A549 (cell line): ENCODE measurements around the gene AAMP. TPM values are rescaled to one million over a fixed set of nuclear protein-coding genes. Genes with fewer than 3 reads are reported as not detected.

ENCODE experiments used
- ATAC-seq, 2 experiments: fragments of 200-7000 bp in 1 of 2; fragments of >200 bp in 1 of 2; cut with Nextera tagmentation in 1 of 2; cut with Tn5 transposase in 1 of 2; 3 replicates each; pipeline versions ENCODE4 v1.8.0 to v1.9.1; 2018 to 2020; ENCODE audit warnings: mild to moderate bottlenecking in 1 of 2, moderate library complexity in 1 of 2
- CTCF ChIA-PET: fragments of 300-600 bp; sonication (Branson Sonifier 250); formaldehyde crosslinking; extraction: SDS; loops from one replicate; lab custom pipeline; 2021; ENCODE audit warnings: antibody characterized with exemption, inconsistent platforms; lab: Yijun Ruan, JAX
- POLR2A ChIA-PET: fragments of 350-600 bp; formaldehyde crosslinking; extraction: SDS; loops from one replicate; lab custom pipeline; 2021; ENCODE audit warnings: antibody characterized with exemption, inconsistent platforms; lab: Yijun Ruan, JAX
- DNase-seq, 2 experiments: peaks; one replicate each; pipeline versions ENCODE4 v3.0.0 to v3.0.0-alpha.2; 2011 to 2016; ENCODE audit warnings: low read depth in 1 of 2, low spot score in 1 of 2
- FAIRE-seq: peaks from 2 replicates; lab custom pipeline; 2011; peaks lifted over from hg19 to GRCh38; lab: Jason Lieb, UNC
- H3K27ac ChIP-seq, 2 experiments: fragments of >200 bp; sonication (Bioruptor Twin); formaldehyde crosslinking; 3 replicates each; pipeline ENCODE4 v1.5.1; 2016 to 2017
- H3K4me1 ChIP-seq: fragments of >200 bp; sonication (Bioruptor Twin); formaldehyde crosslinking; 3 replicates; pipeline ENCODE4 v1.6.1; 2016
- H3K4me2 ChIP-seq: fragments of >200 bp; sonication (Bioruptor Twin); formaldehyde crosslinking; 3 replicates; pipeline ENCODE4 v1.6.1; 2016
- H3K4me3 ChIP-seq: fragments of >200 bp; sonication (Bioruptor Twin); formaldehyde crosslinking; 3 replicates; pipeline ENCODE4 v1.5.1; 2016
- H3K9me3 ChIP-seq: fragments of >200 bp; sonication (Bioruptor Twin); formaldehyde crosslinking; 3 replicates; pipeline ENCODE4 v1.6.1; 2016
- BCL3 ChIP-seq: fragments of >200 bp; sonication (Bioruptor Twin); formaldehyde crosslinking; IDR thresholded peaks from 3 replicates; pipeline ENCODE4 v1.6.1; 2016
- CBX2 ChIP-seq: fragments of 200-600 bp; sonication (generic); IDR thresholded peaks from 2 replicates; pipeline ENCODE4 v1.6.1; 2016; ENCODE audit warnings: low read depth, mild to moderate bottlenecking, borderline replicate concordance
- CHD4 ChIP-seq: fragments of 200-600 bp; sonication (generic); IDR thresholded peaks from 2 replicates; pipeline ENCODE4 v1.6.1; 2016; ENCODE audit warnings: antibody characterized with exemption, mild to moderate bottlenecking, borderline replicate concordance
- E2F6 ChIP-seq: IDR thresholded peaks from 2 replicates; pipeline ENCODE4 v1.6.1; 2012; ENCODE audit warnings: low read depth, borderline replicate concordance
- EHF ChIP-seq: fragments of 250-450 bp; sonication (Bioruptor Pico); IDR thresholded peaks from 2 replicates; pipeline ENCODE4 v1.5.0; 2020; ENCODE audit warnings: mild to moderate bottlenecking
- EP300 ChIP-seq, 2 experiments: fragments of >200 bp; sonication (Bioruptor Twin); formaldehyde crosslinking; IDR thresholded peaks; 2 replicates in 1 of 2; 3 replicates in 1 of 2; pipeline ENCODE4 v1.6.1; 2016 to 2017
- FOSB ChIP-seq: fragments of 250-450 bp; sonication (Bioruptor Pico); IDR thresholded peaks from 2 replicates; pipeline ENCODE4 v1.5.0; 2020; ENCODE audit warnings: mild to moderate bottlenecking, moderate library complexity
- FOSL2 ChIP-seq, 2 experiments: fragments of 450-650 bp in 1 of 2; fragments of >200 bp in 1 of 2; sonication (Bioruptor Twin) in 1 of 2; formaldehyde crosslinking; IDR thresholded peaks; 2 replicates each; pipeline versions ENCODE4 v1.5.0 to v1.6.1; 2016 to 2020; ENCODE audit warnings: mild to moderate bottlenecking in 1 of 2, moderate library complexity in 1 of 2
- FOXS1 ChIP-seq: fragments of 250-450 bp; sonication (Bioruptor Pico); IDR thresholded peaks from 2 replicates; pipeline ENCODE4 v1.5.0; 2020; ENCODE audit warnings: mild to moderate bottlenecking, moderate library complexity
- GATA3 ChIP-seq: IDR thresholded peaks from 2 replicates; pipeline ENCODE4 v1.6.1; 2012; ENCODE audit warnings: borderline replicate concordance
- HMGXB4 ChIP-seq: fragments of 250-450 bp; sonication (Bioruptor Pico); IDR thresholded peaks from 2 replicates; pipeline ENCODE4 v1.5.0; 2021; ENCODE audit warnings: mild to moderate bottlenecking, moderate library complexity, borderline replicate concordance
- HOXA7 ChIP-seq: fragments of 250-450 bp; sonication (Bioruptor Pico); IDR thresholded peaks from 2 replicates; pipeline ENCODE4 v1.5.0; 2020; ENCODE audit warnings: mild to moderate bottlenecking, moderate library complexity
- HOXB13 ChIP-seq: fragments of 250-450 bp; sonication (Bioruptor Pico); IDR thresholded peaks from 2 replicates; pipeline ENCODE4 v1.5.0; 2020; ENCODE audit warnings: low read depth, mild to moderate bottlenecking, moderate library complexity
- HOXB5 ChIP-seq: fragments of 250-450 bp; sonication (Bioruptor Pico); IDR thresholded peaks from 2 replicates; pipeline ENCODE4 v1.5.0; 2020; ENCODE audit warnings: mild to moderate bottlenecking, moderate library complexity
- JUN ChIP-seq, 2 experiments: fragments of >200 bp; sonication (Bioruptor Twin); formaldehyde crosslinking; IDR thresholded peaks; 2 replicates in 1 of 2; 3 replicates in 1 of 2; pipeline ENCODE4 v1.6.1; 2016 to 2017
- KDM1A ChIP-seq: fragments of 200-600 bp; sonication (generic); IDR thresholded peaks from 2 replicates; pipeline ENCODE4 v1.6.1; 2016; ENCODE audit warnings: low read depth, mild to moderate bottlenecking
- MYC ChIP-seq: IDR thresholded peaks from 2 replicates; pipeline ENCODE4 v1.6.1; 2012; ENCODE audit warnings: mild to moderate bottlenecking, inconsistent platforms, low read length, improper control_type of control experiment, borderline replicate concordance
- NFE2L2 ChIP-seq: fragments of 150-350 bp; conservative IDR thresholded peaks from 2 replicates; pipeline ENCODE4 v1.6.1; 2014; ENCODE audit warnings: low read length
- NR3C1 ChIP-seq: fragments of >200 bp; sonication (Bioruptor Twin); formaldehyde crosslinking; IDR thresholded peaks from 3 replicates; pipeline ENCODE4 v1.6.1; 2017
- RFX5 ChIP-seq: fragments of 450-650 bp; IDR thresholded peaks from 2 replicates; pipeline ENCODE4 v1.7.1; 2014; ENCODE audit warnings: antibody characterized with exemption, mild to moderate bottlenecking, moderate library complexity
- SREBF2 ChIP-seq: fragments of 450-650 bp; IDR thresholded peaks from 2 replicates; pipeline ENCODE4 v1.6.1; 2014; ENCODE audit warnings: mild to moderate bottlenecking, moderate library complexity
- ZNF302 ChIP-seq: fragments of 250-450 bp; sonication (Bioruptor Pico); IDR thresholded peaks from 2 replicates; pipeline ENCODE4 v1.9.0; 2021; ENCODE audit warnings: inconsistent platforms, mild to moderate bottlenecking, moderate library complexity
- WGBS: methylation state at CpG from one replicate; pipeline ENCODE4 v1.1.6; 2017; ENCODE audit errors: missing lambda C conversion rate; 5-methylcytosine and 5-hydroxymethylcytosine counted together
- polyA plus RNA-seq, 4 experiments: library from polyadenylated mRNA; depleted of rRNA in 3 of 4; stranded (reverse); fragments of >200 nt; fragmentation: RNase III in 1 of 4; extraction: RNeasy Plus Mini Kit Qiagen cat#74134 plus additional on column Dnase treatment in 1 of 4; gene quantifications; 2 replicates in 3 of 4; 3 replicates in 1 of 4; pipeline ENCODE4 v1.2.3, GENCODE V29; 2011 to 2017
- TF ChIP-seq, protein P1 (sequence below): fragments of 450-650 bp; IDR thresholded peaks from 2 replicates; pipeline ENCODE4 v1.6.1; 2014; ENCODE audit warnings: antibody characterized with exemption

AAMP gene
- polyA plus RNA-seq, 2 of the 4 experiments (the other 2 are of a cell fraction), result 82.0 to 173 TPM

GRCh38 chr2:218307415-218308090 is 37.6 kb upstream of the AAMP start:
- FAIRE-seq, result no peak
- no peak overlapping the region for H3K4me2 ChIP-seq
- CTCF ChIA-PET, result interaction anchor here (0.9 to 3.0 kb wide), 8 partner anchors 15 to 89 kb away, joined by 3 to 19 read pairs (median 4); partner anchors contain the start of genes CATIP and TMBIM1

DNA sequence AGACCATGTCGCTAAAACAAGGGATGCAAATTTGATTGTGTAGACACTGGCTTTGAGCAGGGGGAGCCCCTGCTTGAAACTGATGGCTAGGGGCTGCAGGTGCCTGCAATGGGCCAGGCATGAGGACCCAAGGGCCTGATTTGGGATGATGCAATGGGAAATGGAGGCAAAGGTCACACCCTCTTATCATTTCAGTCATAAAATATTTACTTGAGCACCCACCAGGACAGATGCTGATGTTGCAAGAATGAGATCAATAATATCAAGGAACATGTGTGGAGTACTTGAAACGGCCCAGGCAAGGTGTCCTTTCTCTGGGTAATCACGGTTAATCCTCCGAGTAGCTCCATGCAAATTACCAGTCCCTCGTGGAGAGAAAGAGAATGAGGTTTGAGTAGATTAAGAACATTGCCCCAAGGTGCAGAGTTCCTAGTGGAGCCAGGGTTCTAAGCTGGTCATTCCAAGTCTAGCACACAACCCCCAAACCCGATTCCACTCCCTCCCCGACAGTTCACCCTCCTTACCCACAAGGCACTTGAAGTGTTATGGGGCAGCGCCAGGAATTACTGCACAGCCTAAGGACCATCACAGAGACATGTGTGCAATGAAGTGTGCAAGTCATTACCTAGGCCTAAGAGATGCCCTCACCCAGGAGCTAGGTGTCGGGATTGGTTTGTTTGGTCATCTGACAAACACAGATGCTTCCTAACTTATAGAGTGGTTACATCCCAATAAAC is 36.4 kb upstream of the AAMP start:
- ATAC-seq (no peak), FAIRE-seq (no peak), DNase-seq (no peak)
- ChIA-PET CTCF (interaction anchor here (0.9 to 3.0 kb wide), 8 partner anchors 14 to 90 kb away, joined by 3 to 19 read pairs (median 4); partner anchors contain the start of genes CATIP and TMBIM1), POLR2A (no interaction called here)
- Histone ChIP-seq H3K4me2 (no peak overlapping the region), H3K4me3 (no peak overlapping the region), H3K9me3 (no peaks in the 10 kb centered on the region), H3K27ac (no peak overlapping the region), H3K4me1 (no peaks in the 10 kb centered on the region)
- TF ChIP-seq HMGXB4 (no peak), GATA3 (no peak)
- 75% methylated on average over 9 of the region's 9 CpGs for WGBS

More at GRCh38 chr2:218307415-218308090, 37.6 kb upstream of the AAMP start:
- ATAC-seq (no peak), DNase-seq (no peak)
- POLR2A ChIA-PET, result interaction anchor here (0.5 kb wide), 1 partner anchor 81 kb away, joined by 3 read pairs; no protein-coding TSS in a partner anchor
- Histone ChIP-seq H3K9me3 (no peaks in the 10 kb centered on the region), H3K4me3 (no peak overlapping the region), H3K27ac (no peak overlapping the region), H3K4me1 (peaks cover 9% of the 10 kb centered on the region; the same call in 2 of the 3 replicates)
- 72% methylated on average over 6 of the region's 6 CpGs for WGBS
- TF ChIP-seq MYC (no peak), FOXS1 (CRISPR knock-in tag) (no peak), HOXB13 (CRISPR knock-in tag) (no peak), ZNF302 (no peak), EP300 (IDR thresholded peaks at IDR 0.05) (no peak), CHD4 (no peak), FOSB (CRISPR knock-in tag) (no peak), HMGXB4 (no peak), E2F6 (no peak), FOSL2 (IDR thresholded peaks at IDR 0.05) (no peak), FOSL2 (CRISPR knock-in tag; IDR thresholded peaks at IDR 0.05) (no peak), CBX2 (no peak), NR3C1 (no peak), SREBF2 (no peak)

GRCh38 chr2:218305383-218305782 is 35.4 kb upstream of the AAMP start:
- Histone ChIP-seq H3K4me1 (no peaks in the 10 kb centered on the region), H3K27ac (no peak overlapping the region), H3K4me2 (no peak overlapping the region), H3K9me3 (no peaks in the 10 kb centered on the region), H3K4me3 (no peak overlapping the region)
- 66% methylated on average over 5 of the region's 5 CpGs for WGBS
- FAIRE-seq (no peak), ATAC-seq (no peak), DNase-seq (no peak)
- CTCF ChIA-PET, result no interaction called here
- POLR2A ChIA-PET, result no interaction called here
- TF ChIP-seq NFE2L2 (no peak), JUN (IDR thresholded peaks at IDR 0.05) (no peak), HOXB5 (no peak), FOSL2 (IDR thresholded peaks at IDR 0.05) (no peak), FOSL2 (CRISPR knock-in tag; IDR thresholded peaks at IDR 0.05) (no peak), HMGXB4 (no peak), KDM1A (no peak), BCL3 (no peak), CBX2 (no peak), HOXA7 (CRISPR knock-in tag) (no peak), RFX5 (no peak), EHF (no peak)
- TF ChIP-seq, protein P1, sequence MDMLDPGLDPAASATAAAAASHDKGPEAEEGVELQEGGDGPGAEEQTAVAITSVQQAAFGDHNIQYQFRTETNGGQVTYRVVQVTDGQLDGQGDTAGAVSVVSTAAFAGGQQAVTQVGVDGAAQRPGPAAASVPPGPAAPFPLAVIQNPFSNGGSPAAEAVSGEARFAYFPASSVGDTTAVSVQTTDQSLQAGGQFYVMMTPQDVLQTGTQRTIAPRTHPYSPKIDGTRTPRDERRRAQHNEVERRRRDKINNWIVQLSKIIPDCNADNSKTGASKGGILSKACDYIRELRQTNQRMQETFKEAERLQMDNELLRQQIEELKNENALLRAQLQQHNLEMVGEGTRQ, result no peak
